H1 (cell line): ENCODE results near the gene HBS1L.

Source experiments
- CHD1 ChIP-seq: IDR thresholded peaks from 2 replicates; pipeline ENCODE4 v1.6.1; 2012; ENCODE audit warnings: low read depth, low read length, improper control_type of control experiment
- CTBP2 ChIP-seq: IDR thresholded peaks from 2 replicates; pipeline ENCODE4 v1.7.0; 2011; ENCODE audit warnings: borderline replicate concordance, mild to moderate bottlenecking, moderate library complexity, mixed read lengths, low read length; ENCODE audit not compliant: insufficient read depth, insufficient read length
- EZH2 ChIP-seq: fragments of 200-600 bp; sonication (generic); IDR thresholded peaks from 2 replicates; pipeline ENCODE4 v1.7.1; 2012; ENCODE audit warnings: low read depth, mild to moderate bottlenecking, moderate library complexity, low read length, inconsistent platforms; ENCODE audit not compliant: severe bottlenecking
- HDAC6 ChIP-seq: IDR thresholded peaks from one replicate; pipeline ENCODE4 v1.7.1; 2012; ENCODE audit warnings: low read depth, mild to moderate bottlenecking, inconsistent platforms, low read length, moderate library complexity
- JUND ChIP-seq: IDR thresholded peaks from 2 replicates; pipeline ENCODE4 v1.6.1; 2011; ENCODE audit warnings: mild to moderate bottlenecking, improper control_type of control experiment, low read length
- NRF1 ChIP-seq: IDR thresholded peaks from 2 replicates; pipeline ENCODE4 v1.6.1; 2011; ENCODE audit warnings: mild to moderate bottlenecking, low read depth, low read length, improper control_type of control experiment
- PHF8 ChIP-seq: fragments of 200-600 bp; sonication (generic); conservative IDR thresholded peaks from 2 replicates; pipeline ENCODE4 v1.7.1; 2012; ENCODE audit warnings: low read depth, mild to moderate bottlenecking, inconsistent platforms, low read length, moderate library complexity
- POLR2AphosphoS5 ChIP-seq: IDR thresholded peaks from 2 replicates; pipeline ENCODE4 v1.6.1; 2011; ENCODE audit warnings: low read depth, low read length
- RFX5 ChIP-seq: IDR thresholded peaks from 2 replicates; pipeline ENCODE4 v1.6.1; 2011; ENCODE audit warnings: low read depth, low read length, improper control_type of control experiment, borderline replicate concordance
- SIN3A ChIP-seq, 2 experiments: IDR thresholded peaks in 1 of 2; conservative IDR thresholded peaks in 1 of 2; 2 replicates each; pipeline ENCODE4 v1.6.1; 2011 to 2012; ENCODE audit warnings: low read length in 2 of 2, improper control_type of control experiment in 1 of 2, low read depth in 1 of 2, mild to moderate bottlenecking in 1 of 2
- TAF1 ChIP-seq: IDR thresholded peaks from 2 replicates; pipeline ENCODE4 v1.6.1; 2011; ENCODE audit warnings: mild to moderate bottlenecking, low read depth, low read length
- YY1 ChIP-seq: IDR thresholded peaks from 2 replicates; pipeline ENCODE4 v1.6.1; 2011; ENCODE audit warnings: low read depth, mild to moderate bottlenecking, low read length
- TF ChIP-seq, protein P1 (sequence below), 3 experiments: IDR thresholded peaks; 1 replicate in 2 of 3; 2 replicates in 1 of 3; pipeline versions ENCODE4 v1.5.1 to v1.6.1; 2011; ENCODE audit warnings: low read length in 3 of 3, mild to moderate bottlenecking in 3 of 3, inconsistent platforms in 2 of 3, low read depth in 1 of 3, moderate library complexity in 1 of 3; ENCODE audit not compliant: insufficient read depth in 1 of 3; ENCODE audit errors: control extremely low read depth in 1 of 3

DNA sequence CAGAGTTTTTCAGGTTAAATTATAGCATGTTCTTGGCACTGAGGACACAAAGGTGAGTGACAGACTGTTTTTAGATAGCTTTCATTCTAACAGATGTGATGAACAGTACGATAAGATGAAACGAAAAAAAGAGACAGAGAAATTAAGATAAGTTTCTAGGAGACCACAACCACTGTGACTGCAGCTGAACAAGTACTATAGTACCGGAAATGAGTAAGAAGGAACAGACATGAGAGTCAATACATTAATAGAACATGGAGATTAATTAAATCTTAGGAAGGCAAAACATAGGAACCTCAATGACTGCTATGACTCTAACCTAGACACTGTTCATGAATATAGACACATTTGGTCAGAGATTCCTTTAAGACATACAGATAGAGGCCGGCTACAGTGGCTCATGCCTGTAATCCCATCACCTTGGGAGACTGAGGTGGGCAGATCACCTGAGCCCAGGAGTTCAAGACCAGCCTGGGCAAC, 40.2 kb downstream of the HBS1L start:
- TF ChIP-seq SIN3A (conservative IDR thresholded peaks at IDR 0.05 in 1 of 2, IDR thresholded peaks at IDR 0.05 in 1 of 2; ENCODE audit: low read depth in 1 of 2, low read length in 2 of 2) (no peak), EZH2 (no peak), YY1 (no peak), JUND (no peak), CHD1 (no peak), HDAC6 (no peak), PHF8 (no peak), CTBP2 (no peak), NRF1 (no peak), RFX5 (no peak), POLR2AphosphoS5 (no peak), TAF1 (no peak)
- TF ChIP-seq, protein P1, sequence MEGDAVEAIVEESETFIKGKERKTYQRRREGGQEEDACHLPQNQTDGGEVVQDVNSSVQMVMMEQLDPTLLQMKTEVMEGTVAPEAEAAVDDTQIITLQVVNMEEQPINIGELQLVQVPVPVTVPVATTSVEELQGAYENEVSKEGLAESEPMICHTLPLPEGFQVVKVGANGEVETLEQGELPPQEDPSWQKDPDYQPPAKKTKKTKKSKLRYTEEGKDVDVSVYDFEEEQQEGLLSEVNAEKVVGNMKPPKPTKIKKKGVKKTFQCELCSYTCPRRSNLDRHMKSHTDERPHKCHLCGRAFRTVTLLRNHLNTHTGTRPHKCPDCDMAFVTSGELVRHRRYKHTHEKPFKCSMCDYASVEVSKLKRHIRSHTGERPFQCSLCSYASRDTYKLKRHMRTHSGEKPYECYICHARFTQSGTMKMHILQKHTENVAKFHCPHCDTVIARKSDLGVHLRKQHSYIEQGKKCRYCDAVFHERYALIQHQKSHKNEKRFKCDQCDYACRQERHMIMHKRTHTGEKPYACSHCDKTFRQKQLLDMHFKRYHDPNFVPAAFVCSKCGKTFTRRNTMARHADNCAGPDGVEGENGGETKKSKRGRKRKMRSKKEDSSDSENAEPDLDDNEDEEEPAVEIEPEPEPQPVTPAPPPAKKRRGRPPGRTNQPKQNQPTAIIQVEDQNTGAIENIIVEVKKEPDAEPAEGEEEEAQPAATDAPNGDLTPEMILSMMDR (IDR thresholded peaks at IDR 0.05; ENCODE audit: control extremely low read depth in 1 of 3, insufficient read depth in 1 of 3, low read depth in 1 of 3, low read length in 3 of 3) = no peak
